Caco-2 (cell line): ENCODE measurements around the gene UTP14A. TPM values are rescaled to one million over a fixed set of nuclear protein-coding genes. Genes with fewer than 3 reads are reported as not detected.
A peak's percentile ranks its signal among the peaks of the same experiment; 100 is the strongest.

ENCODE experiments used
- BruUV-seq: library from RNA; stranded (reverse); fragments of 400-500 nt; replicated peaks from 2 replicates; lab custom pipeline; 2021; lab: Mats Ljungman, UMichigan
- CTCF ChIA-PET: fragments of 300-600 bp; sonication (Branson Sonifier 250); formaldehyde crosslinking; loops from one replicate; lab custom pipeline; 2022; ENCODE audit warnings: antibody characterized with exemption; lab: Charles Lee
- POLR2A ChIA-PET: fragments of 300-600 bp; sonication (Branson Sonifier 250); formaldehyde crosslinking; loops from one replicate; lab custom pipeline; 2022; ENCODE audit warnings: antibody characterized with exemption; lab: Charles Lee
- DNase-seq, 2 experiments: peaks; one replicate each; pipeline versions ENCODE4 v3.0.0 to v3.0.0-alpha.2; 2020 to 2022
- H3K27me3 ChIP-seq: replicated peaks from 2 replicates; pipeline ENCODE4 v1.6.0; 2011; ENCODE audit warnings: low read length; ENCODE audit not compliant: control insufficient read depth, insufficient read depth
- H3K36me3 ChIP-seq: 2 replicates; pipeline ENCODE4 v1.5.1; 2011; ENCODE audit warnings: low read length; ENCODE audit not compliant: control insufficient read depth, insufficient read depth
- H3K4me1 ChIP-seq: fragments of 250-450 bp; sonication (Bioruptor Pico); 2 replicates; pipeline ENCODE4 v1.5.1; 2020; ENCODE audit warnings: mild to moderate bottlenecking
- H3K4me3 ChIP-seq: 2 replicates; pipeline ENCODE4 v1.5.1; 2011; ENCODE audit warnings: low read depth, mild to moderate bottlenecking, control low read depth, low read length
- H3K9me3 ChIP-seq: fragments of 250-450 bp; sonication (Bioruptor Pico); 2 replicates; pipeline ENCODE4 v1.5.1; 2020; ENCODE audit warnings: mild to moderate bottlenecking, moderate library complexity
- H3K27ac Mint-ChIP-seq: one replicate; pipeline ENCODE4 v1.8.0; 2022; ENCODE audit warnings: mixed read lengths; ENCODE audit not compliant: unreplicated experiment
- H3K27me3 Mint-ChIP-seq: one replicate; pipeline ENCODE4 v1.8.0; 2022; ENCODE audit warnings: mixed read lengths; ENCODE audit not compliant: insufficient read depth, unreplicated experiment
- H3K36me3 Mint-ChIP-seq: one replicate; pipeline ENCODE4 v1.8.0; 2022; ENCODE audit warnings: mild to moderate bottlenecking, mixed read lengths; ENCODE audit not compliant: insufficient read depth, unreplicated experiment
- H3K4me1 Mint-ChIP-seq: one replicate; pipeline ENCODE4 v1.8.0; 2022; ENCODE audit warnings: low read depth, mixed read lengths; ENCODE audit not compliant: unreplicated experiment
- H3K4me3 Mint-ChIP-seq: one replicate; pipeline ENCODE4 v1.8.0; 2022; ENCODE audit warnings: mild to moderate bottlenecking, moderate library complexity, mixed read lengths; ENCODE audit not compliant: unreplicated experiment
- H3K9me3 Mint-ChIP-seq: one replicate; pipeline ENCODE4 v1.8.0; 2022; ENCODE audit warnings: mixed read lengths; ENCODE audit not compliant: unreplicated experiment
- CTCF ChIP-seq, 2 experiments: fragments of 200-600 bp in 1 of 2; IDR thresholded peaks; 1 replicate in 1 of 2; 2 replicates in 1 of 2; pipeline versions ENCODE4 v1.5.1 to v1.8.0; 2011 to 2022; ENCODE audit warnings: antibody characterized with exemption in 1 of 2, control low read depth in 1 of 2, inconsistent platforms in 1 of 2, low read depth in 1 of 2, low read length in 1 of 2, mild to moderate bottlenecking in 1 of 2, moderate library complexity in 1 of 2; ENCODE audit not compliant: insufficient read depth in 1 of 2, severe bottlenecking in 1 of 2, unreplicated experiment in 1 of 2
- intact Hi-C: fragments of 100-400 bp; cut with micrococcal nuclease; formaldehyde crosslinking; loops from one replicate; pipeline ENCODE4 v1.10.0; 2022; ENCODE audit not compliant: unreplicated experiment
- total RNA-seq: library from RNA; stranded (reverse); gene quantifications from 2 replicates; pipeline ENCODE4 v1.2.3, GENCODE V29; 2022

UTP14A gene
- total RNA-seq, 1 experiment from 2014 or later = 24.6 TPM

- Mint-ChIP-seq H3K4me1 (peaks cover 6% of the 10 kb centered on the region), H3K9me3 (no peaks in the 10 kb centered on the region), H3K27ac (no peak overlapping the region), H3K36me3 (no peaks in the 10 kb centered on the region), H3K4me3 (no peak overlapping the region), H3K27me3 (no peaks in the 10 kb centered on the region)
- no TSS peak for BruUV-seq
- ChIA-PET CTCF (no interaction called here), POLR2A (no interaction called here)
- intact Hi-C loops = no loop called here
- H3K4me1 ChIP-seq = peaks cover 10% of the 10 kb centered on the region
- H3K4me3 ChIP-seq = no peak overlapping the region
- H3K36me3 ChIP-seq = no peaks in the 10 kb centered on the region
- no peaks in the 10 kb centered on the region for H3K27me3 ChIP-seq
- no peak for TF ChIP-seq CTCF (IDR thresholded peaks at IDR 0.05; ENCODE audit: insufficient read depth in 1 of 2, low read depth in 1 of 2, low read length in 1 of 2, severe bottlenecking in 1 of 2, unreplicated experiment in 1 of 2)
- H3K9me3 ChIP-seq = no peaks in the 10 kb centered on the region
- DNase-seq = no peak
Measured at GRCh38 chrX:129872524-129872923, 33.4 kb upstream of the UTP14A start.

GRCh38 chrX:129875669-129876068, 30.3 kb upstream of the UTP14A start:
- Mint-ChIP-seq H3K9me3 (no peaks in the 10 kb centered on the region), H3K4me3 (no peak overlapping the region), H3K36me3 (no peaks in the 10 kb centered on the region), H3K4me1 (peaks cover 6% of the 10 kb centered on the region), H3K27ac (no peak overlapping the region), H3K27me3 (no peaks in the 10 kb centered on the region)
- H3K9me3 ChIP-seq = no peaks in the 10 kb centered on the region
- no peaks in the 10 kb centered on the region for H3K36me3 ChIP-seq
- H3K27me3 ChIP-seq = no peaks in the 10 kb centered on the region
- no peak for DNase-seq
- intact Hi-C loops = no loop called here
- no TSS peak for BruUV-seq
- peaks cover 10% of the 10 kb centered on the region for H3K4me1 ChIP-seq
- TF ChIP-seq CTCF (IDR thresholded peaks at IDR 0.05; ENCODE audit: insufficient read depth in 1 of 2, low read depth in 1 of 2, low read length in 1 of 2, severe bottlenecking in 1 of 2, unreplicated experiment in 1 of 2) = no peak
- CTCF ChIA-PET = no interaction called here
- H3K4me3 ChIP-seq = no peak overlapping the region
- POLR2A ChIA-PET = no interaction called here

- H3K36me3 ChIP-seq = no peaks in the 10 kb centered on the region
- ChIA-PET CTCF (interaction anchor here (0.7 to 0.8 kb wide), 2 partner anchors 30 to 70 kb away, joined by 3 read pairs; no protein-coding TSS in a partner anchor), POLR2A (no interaction called here)
- H3K4me1 ChIP-seq = peaks cover 10% of the 10 kb centered on the region
- peak; percentile 19 to 29 for DNase-seq
- H3K27ac Mint-ChIP-seq = peak overlapping the region; percentile 59
- H3K27me3 Mint-ChIP-seq = no peaks in the 10 kb centered on the region
- BruUV-seq = no TSS peak
- H3K9me3 Mint-ChIP-seq = no peaks in the 10 kb centered on the region
- no peak overlapping the region for H3K4me3 ChIP-seq
- intact Hi-C loops = no loop called here
- peaks cover 6% of the 10 kb centered on the region for H3K4me1 Mint-ChIP-seq
- H3K36me3 Mint-ChIP-seq = no peaks in the 10 kb centered on the region
- no peak overlapping the region for H3K4me3 Mint-ChIP-seq
- no peak for TF ChIP-seq CTCF (IDR thresholded peaks at IDR 0.05; ENCODE audit: insufficient read depth in 1 of 2, low read depth in 1 of 2, low read length in 1 of 2, severe bottlenecking in 1 of 2, unreplicated experiment in 1 of 2)
- no peaks in the 10 kb centered on the region for H3K9me3 ChIP-seq
- no peaks in the 10 kb centered on the region for H3K27me3 ChIP-seq
Measured at GRCh38 chrX:129876771-129877305, 29.1 kb upstream of the UTP14A start.
